CD14-positive monocyte (primary cell): ENCODE results near the gene ZFPL1. TPM values are rescaled to one million over a fixed set of nuclear protein-coding genes. Genes with fewer than 3 reads are reported as not detected.
A peak's percentile ranks its signal among the peaks of the same experiment; 100 is the strongest.

Experiments used
- DNase-seq, 3 donors: peaks; one replicate each; pipeline ENCODE4 v3.0.0-alpha.2; 2011 to 2022
- H2AFZ ChIP-seq: 2 replicates; pipeline ENCODE4 v1.6.0; 2012; ENCODE audit warnings: mild to moderate bottlenecking, low read depth, low read length, inconsistent platforms; ENCODE audit not compliant: insufficient read depth, poor library complexity, severe bottlenecking
- H3K27ac ChIP-seq, 2 donors: 1 replicate in 1 of 2; 2 replicates in 1 of 2; pipeline ENCODE4 v1.5.1; 2012 to 2013; ENCODE audit warnings: low read length in 2 of 2, control low read depth in 1 of 2, inconsistent platforms in 1 of 2, low read depth in 1 of 2, mild to moderate bottlenecking in 1 of 2
- H3K27me3 ChIP-seq, 2 donors: one replicate each; pipeline versions ENCODE4 v1.6.0 to v1.6.1; 2011 to 2013; ENCODE audit warnings: low read length in 2 of 2; ENCODE audit not compliant: control insufficient read depth in 2 of 2, insufficient read depth in 2 of 2
- H3K36me3 ChIP-seq, 2 donors: replicated peaks in 1 of 2; 1 replicate in 1 of 2; 2 replicates in 1 of 2; pipeline versions ENCODE4 v1.5.1 to v1.6.1; 2012 to 2013; ENCODE audit warnings: low read length in 2 of 2, control low read depth in 1 of 2, inconsistent platforms in 1 of 2, mild to moderate bottlenecking in 1 of 2; ENCODE audit not compliant: insufficient read depth in 2 of 2, control insufficient read depth in 1 of 2
- H3K4me1 ChIP-seq, 2 donors: 1 replicate in 1 of 2; 2 replicates in 1 of 2; pipeline versions ENCODE4 v1.5.1 to v1.6.1; 2012 to 2013; ENCODE audit warnings: low read length in 2 of 2, control low read depth in 1 of 2, inconsistent platforms in 1 of 2, mild to moderate bottlenecking in 1 of 2, moderate library complexity in 1 of 2; ENCODE audit not compliant: insufficient read depth in 2 of 2, control insufficient read depth in 1 of 2
- H3K4me2 ChIP-seq: replicated peaks from 2 replicates; pipeline ENCODE3; 2012; ENCODE audit warnings: low read length, moderate library complexity, mild to moderate bottlenecking; ENCODE audit not compliant: poor library complexity, severe bottlenecking; ENCODE audit errors: extremely low read depth
- H3K4me3 ChIP-seq, 3 experiments: fragments of 200-600 bp in 1 of 3; sonication (generic) in 1 of 3; replicated peaks in 1 of 3; 1 replicate in 2 of 3; 2 replicates in 1 of 3; pipeline ENCODE4 v1.5.1; 2011 to 2013; ENCODE audit warnings: low read length in 3 of 3, mild to moderate bottlenecking in 3 of 3, control low read depth in 2 of 3, low read depth in 2 of 3, inconsistent platforms in 1 of 3, moderate library complexity in 1 of 3
- H3K79me2 ChIP-seq: 2 replicates; pipeline ENCODE4 v1.6.0; 2012; ENCODE audit warnings: mild to moderate bottlenecking, control low read depth, inconsistent platforms, low read length, moderate library complexity; ENCODE audit not compliant: insufficient read depth
- H3K9ac ChIP-seq: 2 replicates; pipeline ENCODE4 v1.6.0; 2017; ENCODE audit warnings: low read length, mild to moderate bottlenecking; ENCODE audit not compliant: insufficient read depth, poor library complexity, severe bottlenecking
- H3K9me3 ChIP-seq, 2 donors: replicated peaks in 1 of 2; 1 replicate in 1 of 2; 2 replicates in 1 of 2; pipeline versions ENCODE4 v1.5.1 to v1.6.1; 2012 to 2013; ENCODE audit warnings: low read length in 2 of 2, control low read depth in 1 of 2; ENCODE audit not compliant: control insufficient read depth in 1 of 2, insufficient read depth in 1 of 2
- H4K20me1 ChIP-seq: 2 replicates; pipeline ENCODE4 v1.6.0; 2012; ENCODE audit warnings: mild to moderate bottlenecking, low read length, control low read depth, moderate library complexity; ENCODE audit not compliant: insufficient read depth
- H3K27ac Mint-ChIP-seq, 7 donors: one replicate each; pipeline ENCODE4 v1.8.0; 2020; ENCODE audit warnings: mild to moderate bottlenecking in 7 of 7, mixed read lengths in 7 of 7, moderate library complexity in 6 of 7, inconsistent platforms in 2 of 7
- H3K27me3 Mint-ChIP-seq, 3 donors: one replicate each; pipeline ENCODE4 v1.8.0; 2021 to 2022; ENCODE audit warnings: low read depth in 3 of 3, mild to moderate bottlenecking in 3 of 3, mixed read lengths in 3 of 3, moderate library complexity in 3 of 3, inconsistent platforms in 1 of 3
- H3K36me3 Mint-ChIP-seq, 2 donors: one replicate each; pipeline ENCODE4 v1.8.0; 2020; ENCODE audit warnings: mixed read lengths in 2 of 2, inconsistent platforms in 1 of 2, mild to moderate bottlenecking in 1 of 2
- H3K4me1 Mint-ChIP-seq: one replicate; pipeline ENCODE4 v1.8.0; 2020; ENCODE audit warnings: mild to moderate bottlenecking, mixed read lengths
- H3K4me3 Mint-ChIP-seq, 2 donors: one replicate each; pipeline ENCODE4 v1.8.0; 2020; ENCODE audit warnings: mild to moderate bottlenecking in 2 of 2, mixed read lengths in 2 of 2, moderate library complexity in 1 of 2
- H3K9me3 Mint-ChIP-seq, 7 donors: one replicate each; pipeline ENCODE4 v1.8.0; 2020 to 2022; ENCODE audit warnings: mixed read lengths in 7 of 7, mild to moderate bottlenecking in 6 of 7, moderate library complexity in 6 of 7, inconsistent platforms in 2 of 7
- WGBS: methylation state at CpG from one replicate; pipeline ENCODE4 v1.1.5; 2013; ENCODE audit warnings: missing lambda C conversion rate; ENCODE audit not compliant: insufficient coverage; 5-methylcytosine and 5-hydroxymethylcytosine counted together
- intact Hi-C, 2 donors: fragments of 100-400 bp; cut with micrococcal nuclease; formaldehyde crosslinking; loops; one replicate each; pipeline versions ENCODE4 v1.15.0 to v1.15.1; 2023
- polyA plus RNA-seq, 3 donors: library from polyadenylated mRNA; depleted of rRNA in 1 of 3; unstranded in 2 of 3; stranded (reverse) in 1 of 3; fragments of 300-500 nt in 2 of 3; fragments of >200 nt in 1 of 3; fragmentation: Illumina TruSeq in 2 of 3; gene quantifications; 1 replicate in 2 of 3; 2 replicates in 1 of 3; pipeline ENCODE4 v1.2.3, GENCODE V29; 2012 to 2021
- TF ChIP-seq, protein P1 (sequence below): fragments of 200-600 bp; IDR thresholded peaks from one replicate; pipeline ENCODE4 v1.8.0; 2022; ENCODE audit warnings: antibody characterized with exemption, mild to moderate bottlenecking

Gene ZFPL1
- polyA plus RNA-seq, 3 donors = 25.1 to 41.1 (median 27.2) TPM

DNA sequence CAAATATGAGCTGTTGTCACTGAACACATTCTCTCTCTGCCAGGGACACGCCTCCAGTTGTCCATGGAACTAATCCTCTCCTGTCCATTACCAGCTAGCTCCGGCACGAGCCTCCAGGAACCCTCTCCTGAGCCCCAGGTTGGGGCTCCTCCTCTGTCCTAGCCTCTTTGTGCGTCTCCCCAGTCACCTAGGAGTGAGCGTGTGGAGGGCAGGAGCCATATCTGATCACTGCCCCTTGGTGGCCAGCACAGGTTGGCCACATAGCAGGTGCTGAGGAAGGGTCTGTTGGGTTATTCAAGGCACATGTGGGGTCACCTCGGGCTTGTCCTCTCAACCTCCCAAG, 47.8 kb downstream of the ZFPL1 start:
- Histone ChIP-seq H3K9ac (no peak overlapping the region), H3K9me3 (no peaks in the 10 kb centered on the region), H3K36me3 (peaks cover 54 to 59% of the 10 kb centered on the region in 2 donors), H3K27me3 (no peaks in the 10 kb centered on the region), H3K79me2 (peaks cover 38% of the 10 kb centered on the region), H3K27ac (peak overlapping the region in 1 of 2 donors; percentile 100), H3K4me3 (no peak overlapping the region), H3K4me2 (no peak overlapping the region), H2AFZ (no peak overlapping the region), H3K4me1 (peaks cover 30 to 31% of the 10 kb centered on the region in 2 donors), H4K20me1 (peaks cover 48% of the 10 kb centered on the region)
- Mint-ChIP-seq H3K27ac (peak overlapping the region in 2 of 7 donors; percentile 72 to 78), H3K4me1 (peaks cover 29% of the 10 kb centered on the region), H3K36me3 (peaks cover 45 to 70% of the 10 kb centered on the region in 2 donors), H3K27me3 (peaks cover 0 to 2% (median 2%) of the 10 kb centered on the region in 3 donors), H3K9me3 (no peaks in the 10 kb centered on the region), H3K4me3 (no peak overlapping the region)
- no peak for DNase-seq
- intact Hi-C loops = no loop called here
- TF ChIP-seq, protein P1, sequence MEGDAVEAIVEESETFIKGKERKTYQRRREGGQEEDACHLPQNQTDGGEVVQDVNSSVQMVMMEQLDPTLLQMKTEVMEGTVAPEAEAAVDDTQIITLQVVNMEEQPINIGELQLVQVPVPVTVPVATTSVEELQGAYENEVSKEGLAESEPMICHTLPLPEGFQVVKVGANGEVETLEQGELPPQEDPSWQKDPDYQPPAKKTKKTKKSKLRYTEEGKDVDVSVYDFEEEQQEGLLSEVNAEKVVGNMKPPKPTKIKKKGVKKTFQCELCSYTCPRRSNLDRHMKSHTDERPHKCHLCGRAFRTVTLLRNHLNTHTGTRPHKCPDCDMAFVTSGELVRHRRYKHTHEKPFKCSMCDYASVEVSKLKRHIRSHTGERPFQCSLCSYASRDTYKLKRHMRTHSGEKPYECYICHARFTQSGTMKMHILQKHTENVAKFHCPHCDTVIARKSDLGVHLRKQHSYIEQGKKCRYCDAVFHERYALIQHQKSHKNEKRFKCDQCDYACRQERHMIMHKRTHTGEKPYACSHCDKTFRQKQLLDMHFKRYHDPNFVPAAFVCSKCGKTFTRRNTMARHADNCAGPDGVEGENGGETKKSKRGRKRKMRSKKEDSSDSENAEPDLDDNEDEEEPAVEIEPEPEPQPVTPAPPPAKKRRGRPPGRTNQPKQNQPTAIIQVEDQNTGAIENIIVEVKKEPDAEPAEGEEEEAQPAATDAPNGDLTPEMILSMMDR = no peak
- WGBS = 100% methylated on average over 3 of the region's 6 CpGs

DNA sequence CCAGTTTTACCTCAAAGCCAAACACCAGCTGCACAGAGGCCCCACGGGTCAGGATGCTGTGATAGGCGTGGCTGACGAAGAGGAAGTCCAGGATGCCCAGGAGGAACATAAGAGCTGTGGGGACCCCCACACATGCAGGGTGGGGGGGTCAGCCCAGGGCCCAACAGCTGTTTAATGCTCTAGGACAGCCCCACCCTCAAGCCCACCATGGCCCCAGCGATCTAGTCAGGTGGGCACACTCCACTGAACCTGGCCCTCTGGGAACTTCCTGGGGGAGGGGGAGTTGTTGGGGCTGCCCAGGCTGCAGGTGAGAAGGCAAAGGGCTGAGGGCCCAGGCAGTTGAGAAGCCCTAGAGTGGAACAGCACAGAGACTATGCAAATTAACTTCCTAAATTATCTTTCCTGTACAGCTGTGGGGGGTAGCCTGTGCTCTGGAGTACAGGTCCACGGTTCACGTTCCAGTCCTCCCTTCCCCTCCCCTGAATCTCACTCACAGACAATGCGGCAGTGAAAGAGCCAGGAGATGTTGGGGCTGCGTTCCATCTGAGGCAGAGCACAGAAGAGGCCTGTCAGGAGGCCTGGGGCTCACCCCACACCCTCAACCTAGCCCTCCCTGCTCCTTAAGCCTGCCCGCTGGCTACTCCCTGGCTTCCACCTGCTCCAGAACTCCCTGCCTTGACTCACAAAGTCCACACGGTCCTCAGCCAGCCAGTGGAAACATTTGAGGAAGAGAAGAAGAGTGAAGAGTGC, 48.4 kb downstream of the ZFPL1 start:
- no peak overlapping the region for H3K9ac ChIP-seq
- WGBS = 57% methylated on average over 3 of the region's 10 CpGs
- H3K4me1 Mint-ChIP-seq = peaks cover 29% of the 10 kb centered on the region
- H3K27ac Mint-ChIP-seq = peak overlapping the region in 6 of 7 donors; percentile 72 to 99 (median 99)
- no peak overlapping the region for H2AFZ ChIP-seq
- peaks cover 48 to 54% of the 10 kb centered on the region in 2 donors for H3K36me3 ChIP-seq
- peaks cover 30 to 31% of the 10 kb centered on the region in 2 donors for H3K4me1 ChIP-seq
- H3K9me3 ChIP-seq = no peaks in the 10 kb centered on the region
- H3K27me3 ChIP-seq = no peaks in the 10 kb centered on the region
- H3K4me2 ChIP-seq = peak overlapping the region; percentile 95
- H3K4me3 ChIP-seq = peak overlapping the region in 1 of 3 experiments; percentile 92
- no peaks in the 10 kb centered on the region for H3K9me3 Mint-ChIP-seq
- intact Hi-C loops = no loop called here
- TF ChIP-seq, protein P1 = no peak
- peak in 1 of 3 donors; percentile 5 for DNase-seq
- H4K20me1 ChIP-seq = peaks cover 42% of the 10 kb centered on the region
- peaks cover 38% of the 10 kb centered on the region for H3K79me2 ChIP-seq
- peak overlapping the region in 1 of 2 donors; percentile 100 for H3K27ac ChIP-seq
- peaks cover 40 to 65% of the 10 kb centered on the region in 2 donors for H3K36me3 Mint-ChIP-seq
- H3K4me3 Mint-ChIP-seq = peak overlapping the region in 1 of 2 donors; percentile 92
- H3K27me3 Mint-ChIP-seq = peaks cover 0 to 2% (median 2%) of the 10 kb centered on the region in 3 donors
